T-helper 1 cell treated with Interleukin-12 subunit alpha and Interleukin-12 subunit beta and Interleukin-4 antibody, amounts not matched to agents 30 ng/mL and 1 ng/mL, for 36 hours (primary cell): Measurements from ENCODE around the gene NSDHL. TPM values are rescaled to one million over a fixed set of nuclear protein-coding genes. Genes with fewer than 3 reads are reported as not detected.
"Not testable (repeated sequence)": the region's sequence is repeated elsewhere in the genome, so short reads cannot be mapped to it uniquely, and the experiment has no call there.

Experiments
- intact Hi-C: fragments of 100-400 bp; cut with micrococcal nuclease; formaldehyde crosslinking; loops from one replicate; pipeline ENCODE4 v1.15.1; 2024
- total RNA-seq: library from RNA; stranded (reverse); gene quantifications from 2 replicates; pipeline ENCODE4 v1.2.3, GENCODE V29; 2022

NSDHL gene
- total RNA-seq, 1 donor from 2014 or later = 16.3 TPM

DNA sequence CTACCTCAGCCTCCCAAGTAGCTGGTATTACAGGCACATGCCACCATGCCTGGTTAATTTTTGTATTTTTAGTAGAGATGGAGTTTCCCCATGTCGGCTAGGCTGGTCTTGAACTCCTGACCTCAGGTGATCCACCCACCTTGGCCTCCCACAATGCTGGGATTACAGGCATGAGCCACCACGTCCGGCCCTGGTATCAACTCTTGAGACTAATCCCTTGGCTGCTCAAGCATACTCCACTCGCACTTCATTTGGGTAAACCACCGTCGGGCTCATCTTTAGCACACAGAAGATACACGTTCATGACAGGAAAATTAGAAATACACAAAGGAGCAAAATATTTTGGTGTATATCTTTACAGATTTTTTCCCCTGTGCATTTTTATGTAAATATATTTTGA is 79.2 kb downstream of the NSDHL start:
- intact Hi-C loops = not testable (repeated sequence)

DNA sequence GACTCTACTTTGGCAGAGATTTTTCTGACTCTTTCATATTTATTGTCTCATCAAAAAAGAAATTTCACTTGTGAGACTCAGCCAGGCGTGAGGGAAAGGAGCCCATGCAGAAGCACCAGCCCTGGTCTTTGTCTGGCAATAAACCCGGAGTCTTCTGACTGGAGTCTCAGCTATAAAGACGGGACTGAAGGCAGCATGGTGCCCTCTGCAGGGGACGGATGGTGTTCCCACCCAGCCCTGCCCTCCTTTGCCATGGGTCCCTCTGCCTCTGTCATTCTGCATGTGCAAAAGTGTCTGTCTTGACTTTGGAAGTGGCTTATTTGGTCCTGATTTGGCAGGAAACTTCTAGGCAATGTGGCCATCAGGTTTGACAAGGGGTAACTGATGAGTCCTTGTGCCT is 81.2 kb downstream of the NSDHL start:
- intact Hi-C loops = no loop called here

GRCh38 chrX:152912641-152913040 is 81.8 kb downstream of the NSDHL start:
- intact Hi-C loops = no loop called here

DNA sequence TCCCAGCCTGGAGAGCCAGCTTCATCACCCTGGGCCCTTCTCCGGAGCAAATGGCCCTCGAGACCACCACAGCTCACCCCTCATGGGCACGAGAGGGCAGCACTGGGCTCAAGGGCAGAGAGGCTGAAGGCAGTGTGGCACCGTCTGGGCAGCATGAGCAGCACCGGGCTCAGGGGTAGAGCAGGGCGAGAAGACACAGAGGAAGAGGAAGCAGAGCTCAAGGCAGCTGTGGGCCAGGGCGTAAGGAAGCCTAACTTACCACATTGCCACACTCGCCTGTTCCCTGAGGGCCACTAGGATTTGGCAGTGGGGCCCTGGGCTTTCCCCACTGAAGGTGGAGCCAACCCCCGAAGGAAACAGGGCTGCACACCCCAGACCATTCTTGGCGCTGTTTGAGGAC is 82.5 kb downstream of the NSDHL start:
- intact Hi-C loops = no loop called here

- intact Hi-C loops = no loop called here
Observed at GRCh38 chrX:152913910-152914309, 83.0 kb downstream of the NSDHL start.

DNA sequence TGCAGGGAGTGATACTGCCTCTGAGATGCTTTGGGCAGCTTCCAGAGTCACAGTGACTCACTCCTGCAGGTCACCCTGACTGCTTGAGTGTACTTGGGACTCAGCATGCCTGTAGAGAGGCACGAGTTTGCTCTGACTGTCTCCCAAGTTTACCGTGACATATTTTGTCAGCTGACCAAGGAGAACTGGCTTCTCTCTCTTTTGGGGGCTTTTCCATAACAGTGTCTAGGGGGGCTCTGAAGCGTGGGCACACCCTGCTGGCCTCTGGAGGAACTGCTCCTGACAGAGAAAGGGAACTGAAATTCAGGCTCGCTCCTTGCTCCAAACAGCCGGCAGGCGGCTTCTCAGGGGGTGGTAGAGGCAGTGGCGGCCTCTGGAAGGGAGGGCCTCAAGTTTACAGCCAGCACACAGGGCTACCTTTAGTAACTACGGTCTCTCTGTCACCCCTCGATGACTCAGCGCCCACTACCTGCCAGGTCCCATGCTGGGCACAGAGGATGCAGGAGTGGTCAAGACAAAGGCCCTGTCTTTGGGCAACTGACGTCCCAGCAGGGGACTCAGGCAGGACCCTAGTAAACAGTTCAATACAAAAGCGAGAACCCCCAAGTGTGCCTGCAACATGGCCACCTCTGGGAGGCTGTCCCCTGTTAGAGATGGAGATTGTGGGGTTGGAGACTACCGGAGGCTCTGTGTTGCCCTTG is 84.8 kb downstream of the NSDHL start:
- intact Hi-C loops = no loop called here

DNA sequence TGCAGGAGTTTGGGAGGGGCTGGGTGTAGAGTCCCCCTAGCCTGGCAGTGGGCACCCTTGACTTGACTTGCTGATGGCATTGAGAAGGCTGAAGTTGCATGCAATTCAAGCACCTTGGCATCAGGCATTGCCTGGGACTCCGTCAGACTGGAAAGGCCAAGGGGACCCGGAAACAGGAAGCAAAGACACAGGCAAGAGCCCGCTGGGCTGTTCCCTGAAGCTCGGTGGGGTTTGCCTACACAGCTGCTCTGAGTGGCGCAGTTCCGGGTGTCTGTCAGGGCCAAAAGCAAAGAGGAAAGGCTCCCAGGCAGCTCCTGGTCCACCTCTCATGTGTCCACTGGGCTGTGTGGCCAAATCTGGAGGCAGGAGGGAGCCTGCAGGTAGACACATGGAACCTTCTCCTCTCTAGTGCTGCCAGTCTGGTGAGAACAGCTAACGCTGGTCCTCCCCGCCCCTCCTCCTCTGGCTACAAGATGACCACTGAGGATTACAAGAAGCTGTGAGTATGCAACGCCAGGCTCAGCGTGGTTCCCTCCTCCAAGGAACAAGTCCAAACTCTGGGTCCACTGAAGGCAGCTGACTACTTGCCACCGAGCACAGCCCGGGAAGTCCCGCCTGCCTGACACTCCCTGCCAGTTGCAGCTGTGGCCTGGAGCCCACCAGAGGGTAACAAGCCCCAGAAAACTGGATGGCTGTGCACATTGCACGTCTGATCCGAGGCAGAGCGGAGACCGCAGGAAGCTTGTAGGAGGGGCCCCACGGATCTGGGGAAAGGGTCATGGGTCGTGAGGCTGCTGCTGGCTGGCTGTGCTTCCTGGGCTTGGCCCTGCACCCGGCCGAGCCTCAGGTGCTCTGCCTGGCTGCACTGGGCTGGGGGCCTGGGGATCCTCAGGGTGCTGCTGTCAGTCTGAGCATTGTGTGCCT is 87.1 kb downstream of the NSDHL start:
- intact Hi-C loops = no loop called here

- intact Hi-C loops = no loop called here
Observed at GRCh38 chrX:152918707-152919106, 87.8 kb downstream of the NSDHL start.

Other genes starting within 250 kb of the NSDHL start
- 0.05 and 0.07 TPM in 2 replicates for gene GABRQ, start 193.2 kb upstream of the NSDHL start, total RNA-seq
- gene MAGEA3, start 132.3 kb upstream of the NSDHL start, total RNA-seq = not detected in 2 replicates
- not detected in 2 replicates for gene CSAG2, start 121.8 kb upstream of the NSDHL start, total RNA-seq
- gene MAGEA2B, start 116.4 kb upstream of the NSDHL start, total RNA-seq = not detected in 2 replicates
- not detected in 2 replicates for gene CSAG1, start 97.3 kb upstream of the NSDHL start, total RNA-seq
- not detected in 2 replicates for gene MAGEA12, start 97.3 kb upstream of the NSDHL start, total RNA-seq
- gene MAGEA2, start 77.2 kb upstream of the NSDHL start, total RNA-seq = not detected in 2 replicates
- gene CSAG3, start 71.8 kb upstream of the NSDHL start, total RNA-seq = 7.4 and 9.8 TPM in 2 replicates
- not detected in 2 replicates for gene MAGEA6, start 61.4 kb upstream of the NSDHL start, total RNA-seq
- gene CETN2, start 306 bp upstream of the NSDHL start, total RNA-seq = 9.0 and 10.0 TPM in 2 replicates
- 1.0 and 1.1 TPM in 2 replicates for gene ZNF185, start 67.0 kb downstream of the NSDHL start, total RNA-seq
- gene PNMA5, start 163.1 kb downstream of the NSDHL start, total RNA-seq = 0.34 and 0.37 TPM in 2 replicates
- gene PNMA3, start 225.4 kb downstream of the NSDHL start, total RNA-seq = 2.4 and 2.7 TPM in 2 replicates
- 0.39 and 0.74 TPM in 2 replicates for gene PNMA6A, start 241.4 kb downstream of the NSDHL start, total RNA-seq